ENCODE measurements around the gene QARS1.

The QARS1 gene

GRCh38 chr3:49053543-49053942 is 51.0 kb downstream of the QARS1 start:
- DNase-seq (ENCODE audit: low read depth), result no peak
